CD4-positive, alpha-beta T cell treated with Interleukin-1 beta for 1 hour (primary cell): Measurements from ENCODE around the gene METRNL.
A peak's percentile ranks its signal among the peaks of the same experiment; 100 is the strongest.
"Not testable (repeated sequence)": the region's sequence is repeated elsewhere in the genome, so short reads cannot be mapped to it uniquely, and the experiment has no call there.

ENCODE experiments used
- DNase-seq, 2 donors: peaks; one replicate each; pipeline ENCODE4 v3.0.0-alpha.2; 2020 to 2022

Gene METRNL

GRCh38 chr17:83109793-83110645, 30.6 kb downstream of the METRNL start:
- DNase-seq, result no peak

DNA sequence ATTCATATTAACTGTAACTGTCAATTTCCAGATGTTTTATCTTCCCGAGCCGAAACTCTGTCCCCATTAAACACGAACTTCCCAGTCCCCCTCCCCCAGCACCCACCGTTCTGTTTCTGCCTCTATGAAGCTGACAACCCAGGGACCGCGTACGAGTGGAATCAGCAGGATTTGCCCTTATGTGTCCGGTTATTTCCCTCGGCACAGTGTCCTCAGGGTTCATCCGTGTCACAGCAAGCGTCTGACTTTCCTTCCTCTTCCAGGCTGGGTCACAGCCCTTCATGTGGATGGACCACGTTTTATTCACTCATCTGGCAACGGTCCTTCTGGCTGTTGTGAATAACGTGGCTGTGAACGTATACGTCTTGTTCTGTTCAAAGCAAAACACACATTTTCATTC, 31.3 kb downstream of the METRNL start:
- no peak for DNase-seq

- DNase-seq, result no peak
Measured at GRCh38 chr17:83111516-83112282, 32.3 kb downstream of the METRNL start.

GRCh38 chr17:83113381-83113780, 34.0 kb downstream of the METRNL start:
- no peak for DNase-seq

DNA sequence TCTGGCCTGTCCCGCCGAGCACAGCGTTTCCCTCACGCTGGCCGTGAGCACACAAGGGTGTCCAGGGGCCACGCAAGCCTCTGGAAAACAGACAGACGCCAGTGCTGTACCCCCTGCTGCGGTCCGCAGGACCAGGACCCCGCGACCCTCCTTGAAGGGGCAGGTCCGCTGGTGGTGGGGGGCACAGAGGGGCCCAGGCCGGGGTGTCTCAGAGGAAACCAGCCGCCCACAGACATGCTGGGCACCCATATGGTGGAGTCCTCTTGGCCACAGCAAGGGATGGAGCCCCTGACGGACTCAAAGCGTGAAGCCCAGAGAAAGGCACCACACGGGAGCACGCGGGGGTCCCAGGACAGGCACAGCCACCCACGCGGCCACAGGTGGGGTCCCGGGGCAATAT, 34.4 kb downstream of the METRNL start:
- DNase-seq, result no peak

DNA sequence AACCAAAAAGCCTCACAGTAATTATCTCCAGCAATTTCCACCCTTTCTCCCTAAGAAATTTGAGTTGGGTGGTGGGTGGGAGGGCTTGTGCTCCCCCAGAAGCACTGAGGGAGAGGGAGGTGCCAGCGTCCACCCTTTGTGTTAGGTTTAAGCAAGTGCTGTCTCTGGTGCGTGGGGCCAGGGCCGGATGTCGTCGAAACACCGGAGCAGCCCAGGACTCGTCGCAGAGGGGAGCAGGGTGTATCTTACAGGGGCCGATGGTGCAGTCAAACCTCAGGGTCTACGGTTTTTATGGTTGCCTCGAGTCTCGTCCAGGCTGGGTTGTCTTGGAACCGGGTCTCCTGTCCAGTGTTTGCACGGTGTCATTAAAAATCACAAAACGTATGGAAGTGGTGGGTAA, 35.3 kb downstream of the METRNL start:
- no peak for DNase-seq

- no peak for DNase-seq
Measured at GRCh38 chr17:83115202-83115651, 35.8 kb downstream of the METRNL start.

GRCh38 chr17:83115832-83116231, 36.4 kb downstream of the METRNL start:
- no peak for DNase-seq

- no peak for DNase-seq
Measured at GRCh38 chr17:83116311-83116771, 36.9 kb downstream of the METRNL start.

GRCh38 chr17:83116783-83117555, 37.6 kb downstream of the METRNL start:
- no peak for DNase-seq

GRCh38 chr17:83117583-83117982, 38.2 kb downstream of the METRNL start:
- DNase-seq, result no peak

DNA sequence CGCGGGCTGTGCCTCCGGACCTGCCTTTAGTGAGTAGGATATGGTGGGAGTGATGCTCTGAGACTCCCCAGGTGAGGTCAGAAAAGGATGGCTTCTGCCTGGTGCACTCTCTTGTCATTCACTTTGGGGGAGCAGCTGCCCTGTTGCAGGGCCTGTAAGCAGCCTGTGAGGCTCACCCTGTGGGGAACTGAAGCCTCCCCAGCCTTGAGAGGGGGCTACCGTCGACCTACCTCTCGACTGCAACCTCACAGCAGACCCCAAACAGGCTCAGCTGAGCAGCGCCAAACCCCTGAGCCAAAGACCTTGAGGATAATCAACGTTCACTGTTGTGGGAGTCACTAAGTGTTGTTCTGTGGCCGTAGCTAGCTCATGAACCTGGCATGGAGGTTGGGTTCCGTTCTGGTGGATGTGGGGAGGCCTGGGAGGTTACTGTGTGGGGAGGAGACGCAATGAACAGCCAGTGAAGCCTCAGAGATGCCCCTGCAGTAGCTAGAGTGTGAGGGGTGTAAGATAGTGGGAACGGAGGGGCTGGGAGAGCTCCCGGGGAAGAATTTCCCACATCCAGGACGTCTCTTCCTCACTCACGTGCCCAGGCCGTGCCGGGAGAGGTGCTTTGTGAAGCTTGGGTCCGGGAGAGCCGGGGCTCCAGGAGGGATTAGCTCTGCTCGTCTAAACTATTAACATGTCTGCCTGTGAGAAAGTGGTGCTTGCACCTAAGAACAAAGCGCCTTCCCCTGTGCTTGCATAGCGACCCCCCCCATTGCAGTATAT, 38.8 kb downstream of the METRNL start:
- DNase-seq, result no peak

GRCh38 chr17:83119987-83120864, 40.8 kb downstream of the METRNL start:
- peak in 1 of 2 donors; percentile 73 for DNase-seq

GRCh38 chr17:83121473-83121872, 42.1 kb downstream of the METRNL start:
- not testable (repeated sequence) for DNase-seq

GRCh38 chr17:83121921-83122820, 42.8 kb downstream of the METRNL start:
- no peak for DNase-seq

DNA sequence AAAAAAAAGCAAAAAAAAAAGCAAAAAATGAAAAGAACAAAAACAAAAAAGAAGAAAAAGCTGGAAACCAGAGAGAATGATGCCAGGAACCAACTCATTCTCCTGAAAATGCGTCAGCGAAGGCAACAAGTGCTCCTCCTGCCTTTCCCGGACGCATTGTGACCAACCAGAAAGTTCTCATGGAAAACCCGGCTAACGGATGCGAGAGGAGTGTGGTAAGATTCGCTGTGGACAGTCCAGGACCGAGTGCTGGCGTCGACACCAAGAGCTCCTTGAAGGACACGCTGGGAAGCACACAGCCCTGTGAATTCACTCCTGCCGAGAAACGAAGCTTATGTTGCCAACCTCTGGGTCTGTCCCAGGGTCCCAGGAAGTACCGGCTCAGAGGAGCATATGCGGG, 43.4 kb downstream of the METRNL start:
- no peak for DNase-seq

DNA sequence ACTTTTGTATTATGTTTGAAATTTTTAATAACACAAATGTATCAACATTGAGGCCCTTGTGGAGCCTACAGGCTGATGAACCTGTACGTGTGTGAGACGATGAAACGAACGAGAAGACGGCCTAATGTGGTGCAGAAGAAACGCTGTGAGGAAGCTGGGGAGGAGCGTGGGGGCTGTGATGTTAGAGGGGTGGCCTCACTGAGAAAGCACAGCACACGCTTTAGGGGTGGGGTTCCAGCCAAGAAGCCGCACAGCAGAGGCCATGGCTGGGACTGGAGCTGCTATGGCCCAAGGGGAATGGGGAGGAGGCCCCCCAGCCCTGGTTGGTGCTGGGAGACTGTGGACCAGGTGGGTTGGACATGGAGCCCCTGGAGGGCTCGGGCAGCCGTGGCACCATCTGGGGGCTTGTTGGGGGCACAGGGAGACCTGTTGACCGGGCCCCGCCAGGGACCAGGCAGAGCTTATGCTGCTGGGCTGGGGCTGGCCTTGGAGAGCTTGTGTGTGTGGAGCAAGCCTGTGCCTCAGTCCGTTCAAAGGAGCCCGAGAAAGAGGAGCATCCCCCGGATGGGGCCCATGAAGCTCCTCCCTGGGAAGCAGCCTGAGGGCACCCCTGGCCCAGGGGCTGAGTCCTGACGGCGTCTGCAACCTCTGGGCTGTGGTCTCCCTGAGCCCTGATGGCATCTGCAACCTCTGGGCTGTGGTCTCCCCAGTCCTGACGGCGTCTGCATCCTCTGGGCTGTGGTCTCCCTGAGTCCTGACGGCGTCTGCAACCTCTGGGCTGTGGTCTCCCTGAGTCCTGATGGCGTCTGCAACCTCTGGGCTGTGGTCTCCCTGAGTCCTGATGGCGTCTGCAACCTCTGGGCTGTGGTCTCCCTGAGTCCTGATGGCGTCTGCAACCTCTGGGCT, 44.7 kb downstream of the METRNL start:
- no peak for DNase-seq

GRCh38 chr17:83124871-83125514, 45.6 kb downstream of the METRNL start:
- DNase-seq, result peak; percentile 26 to 51
